Endometrial microvascular endothelial cells (primary cell): ENCODE results near the gene OR8S1. TPM values are rescaled to one million over a fixed set of nuclear protein-coding genes. Genes with fewer than 3 reads are reported as not detected.
"Not testable (repeated sequence)": the region's sequence is repeated elsewhere in the genome, so short reads cannot be mapped to it uniquely, and the experiment has no call there.

Experiments
- in situ Hi-C: cut with HindIII; loops from 2 replicates; pipeline ENCODE4 v1.10.0; 2017; ENCODE audit warnings: low sequenced_read_pairs, low pct_unique_long_range_greater_than_20kb; ENCODE audit errors: inconsistent ontology term
- total RNA-seq: library from RNA; depleted of rRNA; stranded (reverse); fragments of >200 nt; gene quantifications from one replicate; pipeline ENCODE4 v1.2.3, GENCODE V29; 2015; ENCODE audit errors: inconsistent ontology term

Gene OR8S1
- total RNA-seq, 1 donor from 2014 or later, result not detected

GRCh38 chr12:48551636-48552035 is 26.2 kb downstream of the OR8S1 start:
- in situ Hi-C loops, result not testable (repeated sequence)

GRCh38 chr12:48553666-48554343 is 28.4 kb downstream of the OR8S1 start:
- in situ Hi-C loops, result not testable (repeated sequence)

- in situ Hi-C loops, result no loop called here
These were observed 31.2 kb downstream of the OR8S1 start for GRCh38 chr12:48556631-48557030.

GRCh38 chr12:48557919-48558318 is 32.5 kb downstream of the OR8S1 start:
- in situ Hi-C loops, result no loop called here

GRCh38 chr12:48567731-48568130 is 42.3 kb downstream of the OR8S1 start:
- in situ Hi-C loops, result no loop called here

GRCh38 chr12:48569946-48570345 is 44.5 kb downstream of the OR8S1 start, which contains the start of gene LALBA:
LALBA (minus strand) TSS chr12:48570046; CDS start chr12:48570020, 26 bp downstream.
- in situ Hi-C loops, result no loop called here

GRCh38 chr12:48572326-48572725 is 46.9 kb downstream of the OR8S1 start:
- in situ Hi-C loops, result no loop called here

Other genes with a start within 250 kb of the OR8S1 start
- 8.5 TPM for gene ZNF641, start 174.7 kb upstream of the OR8S1 start, total RNA-seq
- not detected for gene ANP32D, start 53.1 kb upstream of the OR8S1 start, total RNA-seq
- gene C12orf54, start 43.1 kb upstream of the OR8S1 start, total RNA-seq, result not detected
- gene LALBA, start 44.4 kb downstream of the OR8S1 start, total RNA-seq, result not detected
- 41.0 TPM for gene KANSL2, start 156.6 kb downstream of the OR8S1 start, total RNA-seq
- 14.6 TPM for gene CCNT1, start 191.1 kb downstream of the OR8S1 start, total RNA-seq